WTC11 (cell line): ENCODE results near the gene ATG14. TPM values are rescaled to one million over a fixed set of nuclear protein-coding genes. Genes with fewer than 3 reads are reported as not detected.

ENCODE experiments used
- ATAC-seq: fragments of 200-7000 bp; cut with Tn5 transposase; 2 replicates; pipeline ENCODE4 v1.10.0; 2021; ENCODE audit warnings: mild to moderate bottlenecking, moderate library complexity
- CTCF ChIA-PET: fragments of 300-600 bp; sonication (Branson Sonifier 250); formaldehyde crosslinking; loops from one replicate; lab custom pipeline; 2021; ENCODE audit warnings: antibody characterized with exemption; lab: Charles Lee
- POLR2A ChIA-PET: fragments of 350-600 bp; sonication (Branson Sonifier 250); formaldehyde crosslinking; loops from one replicate; lab custom pipeline; 2021; ENCODE audit warnings: antibody characterized with exemption; lab: Charles Lee
- DNase-seq: peaks from one replicate; pipeline ENCODE4 v3.0.0; 2021; ENCODE audit warnings: low spot score
- H3K27ac Mint-ChIP-seq: 2 replicates; pipeline ENCODE4 v1.8.0; 2021; ENCODE audit warnings: mixed read lengths
- H3K27me3 Mint-ChIP-seq: 2 replicates; pipeline ENCODE4 v1.8.0; 2021; ENCODE audit warnings: low read depth, mild to moderate bottlenecking, moderate library complexity, mixed read lengths
- H3K36me3 Mint-ChIP-seq: 2 replicates; pipeline ENCODE4 v1.8.0; 2021; ENCODE audit warnings: mixed read lengths
- H3K4me1 Mint-ChIP-seq: 2 replicates; pipeline ENCODE4 v1.8.0; 2022; ENCODE audit warnings: mixed read lengths
- H3K4me3 Mint-ChIP-seq: 2 replicates; pipeline ENCODE4 v1.8.0; 2021; ENCODE audit warnings: mild to moderate bottlenecking, moderate library complexity, mixed read lengths
- H3K9me3 Mint-ChIP-seq: 2 replicates; pipeline ENCODE4 v1.8.0; 2021; ENCODE audit warnings: mixed read lengths
- ATF1 ChIP-seq: sonication (generic); formaldehyde crosslinking; IDR thresholded peaks from 2 replicates; pipeline ENCODE4 v1.8.1; 2023; ENCODE audit warnings: mild to moderate bottlenecking, moderate library complexity, missing genetic modification reagents
- FOXJ3 ChIP-seq: sonication (generic); formaldehyde crosslinking; IDR thresholded peaks from 2 replicates; pipeline ENCODE4 v1.9.0; 2021; ENCODE audit warnings: missing genetic modification reagents, mild to moderate bottlenecking, borderline replicate concordance
- GTF2I ChIP-seq: fragments of 250-450 bp; sonication (Bioruptor Pico); conservative IDR thresholded peaks from 2 replicates; pipeline ENCODE4 v1.4.0; 2021; ENCODE audit warnings: mild to moderate bottlenecking
- IRF1 ChIP-seq: sonication (generic); formaldehyde crosslinking; IDR thresholded peaks from 2 replicates; pipeline ENCODE4 v1.8.0; 2023; ENCODE audit warnings: missing genetic modification reagents
- MXD4 ChIP-seq: fragments of 250-450 bp; sonication (Bioruptor Pico); IDR thresholded peaks from 2 replicates; pipeline ENCODE4 v1.8.0; 2021; ENCODE audit warnings: mild to moderate bottlenecking, moderate library complexity, borderline replicate concordance
- NFYB ChIP-seq: sonication (generic); formaldehyde crosslinking; conservative IDR thresholded peaks from 2 replicates; pipeline ENCODE4 v1.8.0; 2022; ENCODE audit warnings: low read depth, missing genetic modification reagents
- NR3C1 ChIP-seq: sonication (generic); formaldehyde crosslinking; conservative IDR thresholded peaks from 2 replicates; pipeline ENCODE4 v1.8.1; 2023; ENCODE audit warnings: low read depth, mild to moderate bottlenecking, missing genetic modification reagents
- SMAD3 ChIP-seq: sonication (generic); formaldehyde crosslinking; IDR thresholded peaks from 2 replicates; pipeline ENCODE4 v1.8.0; 2022; ENCODE audit warnings: missing genetic modification reagents, mild to moderate bottlenecking, borderline replicate concordance
- SP1 ChIP-seq: sonication (generic); formaldehyde crosslinking; conservative IDR thresholded peaks from 2 replicates; pipeline ENCODE4 v1.8.1; 2022; ENCODE audit warnings: missing genetic modification reagents
- TCF7 ChIP-seq: sonication (generic); formaldehyde crosslinking; IDR thresholded peaks from 2 replicates; pipeline ENCODE4 v1.8.0; 2022; ENCODE audit warnings: mild to moderate bottlenecking, low read depth, missing genetic modification reagents, moderate library complexity
- TP53 ChIP-seq: sonication (generic); formaldehyde crosslinking; IDR thresholded peaks from 2 replicates; pipeline ENCODE4 v1.8.1; 2023; ENCODE audit warnings: mild to moderate bottlenecking, missing genetic modification reagents
- ZNF317 ChIP-seq: sonication (generic); formaldehyde crosslinking; IDR thresholded peaks from 2 replicates; pipeline ENCODE4 v1.8.1; 2023; ENCODE audit warnings: low read depth, mild to moderate bottlenecking, moderate library complexity, missing genetic modification reagents, borderline replicate concordance
- ZNF425 ChIP-seq: fragments of 250-450 bp; sonication (Bioruptor Pico); conservative IDR thresholded peaks from 2 replicates; pipeline ENCODE4 v1.9.0; 2021; ENCODE audit warnings: mild to moderate bottlenecking
- ZSCAN18 ChIP-seq: fragments of 250-450 bp; sonication (Bioruptor Pico); IDR thresholded peaks from 2 replicates; pipeline ENCODE4 v2.1.2; 2022; ENCODE audit warnings: mild to moderate bottlenecking, moderate library complexity
- total RNA-seq: library from RNA; stranded (reverse); gene quantifications from 3 replicates; pipeline ENCODE4 v1.2.3, GENCODE V29; 2021
- TF ChIP-seq, protein P1 (sequence below): sonication (generic); formaldehyde crosslinking; IDR thresholded peaks from 2 replicates; pipeline ENCODE4 v1.8.1; 2023; ENCODE audit warnings: mild to moderate bottlenecking, missing genetic modification reagents, borderline replicate concordance
- TF ChIP-seq, protein P2 (sequence below): sonication (generic); formaldehyde crosslinking; IDR thresholded peaks from 2 replicates; pipeline ENCODE4 v1.8.1; 2022; ENCODE audit warnings: low read depth, missing genetic modification reagents, borderline replicate concordance
- TF ChIP-seq, protein P3 (sequence below): sonication (generic); formaldehyde crosslinking; IDR thresholded peaks from 2 replicates; pipeline ENCODE4 v1.8.1; 2023; ENCODE audit warnings: mild to moderate bottlenecking, missing genetic modification reagents, moderate library complexity
- TF ChIP-seq, protein P4 (sequence below): fragments of 250-450 bp; sonication (Bioruptor Pico); IDR thresholded peaks from 2 replicates; pipeline ENCODE4 v1.9.0; 2021; ENCODE audit warnings: mild to moderate bottlenecking, borderline replicate concordance

The ATG14 gene
- total RNA-seq, 1 experiment from 2014 or later, result 10.4 TPM

DNA sequence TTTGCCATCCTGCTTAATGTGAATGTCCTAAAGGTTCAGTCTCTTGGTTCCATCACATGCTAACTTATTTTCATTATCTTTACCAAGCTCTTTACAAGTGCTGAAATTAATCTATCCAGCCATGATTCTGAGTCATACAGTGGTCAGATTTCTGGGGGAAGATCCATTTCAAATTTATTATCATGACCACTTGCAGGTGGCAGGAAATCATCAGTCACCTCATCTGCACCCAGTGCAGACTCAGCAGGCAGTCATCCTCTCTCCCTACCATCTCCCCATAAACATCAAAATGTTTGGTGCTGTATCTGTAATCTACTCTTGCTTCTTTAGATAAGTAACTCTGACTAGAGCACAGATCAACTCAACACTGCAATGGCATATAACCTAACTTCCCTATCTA lies 23.5 kb downstream of the ATG14 start:
- POLR2A ChIA-PET, result no interaction called here
- TF ChIP-seq NFYB (CRISPR knock-in tag), result no peak
- no peak for TF ChIP-seq IRF1
- TF ChIP-seq, protein P1, sequence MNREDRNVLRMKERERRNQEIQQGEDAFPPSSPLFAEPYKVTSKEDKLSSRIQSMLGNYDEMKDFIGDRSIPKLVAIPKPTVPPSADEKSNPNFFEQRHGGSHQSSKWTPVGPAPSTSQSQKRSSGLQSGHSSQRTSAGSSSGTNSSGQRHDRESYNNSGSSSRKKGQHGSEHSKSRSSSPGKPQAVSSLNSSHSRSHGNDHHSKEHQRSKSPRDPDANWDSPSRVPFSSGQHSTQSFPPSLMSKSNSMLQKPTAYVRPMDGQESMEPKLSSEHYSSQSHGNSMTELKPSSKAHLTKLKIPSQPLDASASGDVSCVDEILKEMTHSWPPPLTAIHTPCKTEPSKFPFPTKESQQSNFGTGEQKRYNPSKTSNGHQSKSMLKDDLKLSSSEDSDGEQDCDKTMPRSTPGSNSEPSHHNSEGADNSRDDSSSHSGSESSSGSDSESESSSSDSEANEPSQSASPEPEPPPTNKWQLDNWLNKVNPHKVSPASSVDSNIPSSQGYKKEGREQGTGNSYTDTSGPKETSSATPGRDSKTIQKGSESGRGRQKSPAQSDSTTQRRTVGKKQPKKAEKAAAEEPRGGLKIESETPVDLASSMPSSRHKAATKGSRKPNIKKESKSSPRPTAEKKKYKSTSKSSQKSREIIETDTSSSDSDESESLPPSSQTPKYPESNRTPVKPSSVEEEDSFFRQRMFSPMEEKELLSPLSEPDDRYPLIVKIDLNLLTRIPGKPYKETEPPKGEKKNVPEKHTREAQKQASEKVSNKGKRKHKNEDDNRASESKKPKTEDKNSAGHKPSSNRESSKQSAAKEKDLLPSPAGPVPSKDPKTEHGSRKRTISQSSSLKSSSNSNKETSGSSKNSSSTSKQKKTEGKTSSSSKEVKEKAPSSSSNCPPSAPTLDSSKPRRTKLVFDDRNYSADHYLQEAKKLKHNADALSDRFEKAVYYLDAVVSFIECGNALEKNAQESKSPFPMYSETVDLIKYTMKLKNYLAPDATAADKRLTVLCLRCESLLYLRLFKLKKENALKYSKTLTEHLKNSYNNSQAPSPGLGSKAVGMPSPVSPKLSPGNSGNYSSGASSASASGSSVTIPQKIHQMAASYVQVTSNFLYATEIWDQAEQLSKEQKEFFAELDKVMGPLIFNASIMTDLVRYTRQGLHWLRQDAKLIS (CRISPR knock-in tag), result no peak
- TF ChIP-seq, protein P2, sequence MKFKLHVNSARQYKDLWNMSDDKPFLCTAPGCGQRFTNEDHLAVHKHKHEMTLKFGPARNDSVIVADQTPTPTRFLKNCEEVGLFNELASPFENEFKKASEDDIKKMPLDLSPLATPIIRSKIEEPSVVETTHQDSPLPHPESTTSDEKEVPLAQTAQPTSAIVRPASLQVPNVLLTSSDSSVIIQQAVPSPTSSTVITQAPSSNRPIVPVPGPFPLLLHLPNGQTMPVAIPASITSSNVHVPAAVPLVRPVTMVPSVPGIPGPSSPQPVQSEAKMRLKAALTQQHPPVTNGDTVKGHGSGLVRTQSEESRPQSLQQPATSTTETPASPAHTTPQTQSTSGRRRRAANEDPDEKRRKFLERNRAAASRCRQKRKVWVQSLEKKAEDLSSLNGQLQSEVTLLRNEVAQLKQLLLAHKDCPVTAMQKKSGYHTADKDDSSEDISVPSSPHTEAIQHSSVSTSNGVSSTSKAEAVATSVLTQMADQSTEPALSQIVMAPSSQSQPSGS (CRISPR knock-in tag), result no peak
- TF ChIP-seq SMAD3 (CRISPR knock-in tag), result no peak
- no peak for TF ChIP-seq ZNF317 (CRISPR knock-in tag)
- TF ChIP-seq ZSCAN18 (CRISPR knock-in tag), result no peak
- TF ChIP-seq, protein P3, sequence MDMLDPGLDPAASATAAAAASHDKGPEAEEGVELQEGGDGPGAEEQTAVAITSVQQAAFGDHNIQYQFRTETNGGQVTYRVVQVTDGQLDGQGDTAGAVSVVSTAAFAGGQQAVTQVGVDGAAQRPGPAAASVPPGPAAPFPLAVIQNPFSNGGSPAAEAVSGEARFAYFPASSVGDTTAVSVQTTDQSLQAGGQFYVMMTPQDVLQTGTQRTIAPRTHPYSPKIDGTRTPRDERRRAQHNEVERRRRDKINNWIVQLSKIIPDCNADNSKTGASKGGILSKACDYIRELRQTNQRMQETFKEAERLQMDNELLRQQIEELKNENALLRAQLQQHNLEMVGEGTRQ (CRISPR knock-in tag), result no peak
- no peak for TF ChIP-seq SP1 (CRISPR knock-in tag)
- no peak for TF ChIP-seq ZNF425 (CRISPR knock-in tag)
- no peak for TF ChIP-seq ATF1 (CRISPR knock-in tag)
- Mint-ChIP-seq H3K27ac (no peak overlapping the region), H3K9me3 (no peaks in the 10 kb centered on the region), H3K4me1 (no peaks in the 10 kb centered on the region), H3K27me3 (no peaks in the 10 kb centered on the region), H3K4me3 (no peak overlapping the region), H3K36me3 (peaks cover 16% of the 10 kb centered on the region)
- DNase-seq (no peak), ATAC-seq (no peak)
- CTCF ChIA-PET, result no interaction called here

DNA sequence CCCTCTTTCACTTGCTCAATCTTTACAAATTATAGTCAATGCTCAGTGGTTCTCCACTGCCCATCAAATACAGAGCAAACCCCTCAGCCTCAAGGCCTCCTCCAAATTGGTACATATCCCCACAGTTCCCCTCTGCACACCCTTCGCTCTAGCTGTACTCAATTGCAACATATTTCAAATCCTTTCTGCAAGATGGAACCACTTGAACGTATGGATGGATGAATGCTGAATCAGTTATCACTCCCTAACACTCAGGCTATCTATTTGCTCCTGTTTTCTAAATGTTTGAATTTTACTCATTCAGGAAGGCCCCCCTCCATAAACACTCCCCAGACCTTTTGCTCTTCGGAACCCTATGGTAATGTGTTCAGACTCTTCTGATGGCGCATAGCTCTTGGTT lies 24.5 kb downstream of the ATG14 start:
- DNase-seq, result no peak
- Mint-ChIP-seq H3K27ac (no peak overlapping the region), H3K36me3 (peaks cover 16% of the 10 kb centered on the region), H3K27me3 (no peaks in the 10 kb centered on the region), H3K9me3 (no peaks in the 10 kb centered on the region), H3K4me3 (no peak overlapping the region), H3K4me1 (no peaks in the 10 kb centered on the region)
- TF ChIP-seq MXD4 (CRISPR knock-in tag) (no peak), FOXJ3 (no peak), ATF1 (CRISPR knock-in tag) (no peak), TCF7 (CRISPR knock-in tag) (no peak), TP53 (CRISPR knock-in tag) (no peak), NFYB (CRISPR knock-in tag) (no peak), NR3C1 (CRISPR knock-in tag) (no peak), ZSCAN18 (CRISPR knock-in tag) (no peak), GTF2I (CRISPR knock-in tag) (no peak)
- TF ChIP-seq, protein P4, sequence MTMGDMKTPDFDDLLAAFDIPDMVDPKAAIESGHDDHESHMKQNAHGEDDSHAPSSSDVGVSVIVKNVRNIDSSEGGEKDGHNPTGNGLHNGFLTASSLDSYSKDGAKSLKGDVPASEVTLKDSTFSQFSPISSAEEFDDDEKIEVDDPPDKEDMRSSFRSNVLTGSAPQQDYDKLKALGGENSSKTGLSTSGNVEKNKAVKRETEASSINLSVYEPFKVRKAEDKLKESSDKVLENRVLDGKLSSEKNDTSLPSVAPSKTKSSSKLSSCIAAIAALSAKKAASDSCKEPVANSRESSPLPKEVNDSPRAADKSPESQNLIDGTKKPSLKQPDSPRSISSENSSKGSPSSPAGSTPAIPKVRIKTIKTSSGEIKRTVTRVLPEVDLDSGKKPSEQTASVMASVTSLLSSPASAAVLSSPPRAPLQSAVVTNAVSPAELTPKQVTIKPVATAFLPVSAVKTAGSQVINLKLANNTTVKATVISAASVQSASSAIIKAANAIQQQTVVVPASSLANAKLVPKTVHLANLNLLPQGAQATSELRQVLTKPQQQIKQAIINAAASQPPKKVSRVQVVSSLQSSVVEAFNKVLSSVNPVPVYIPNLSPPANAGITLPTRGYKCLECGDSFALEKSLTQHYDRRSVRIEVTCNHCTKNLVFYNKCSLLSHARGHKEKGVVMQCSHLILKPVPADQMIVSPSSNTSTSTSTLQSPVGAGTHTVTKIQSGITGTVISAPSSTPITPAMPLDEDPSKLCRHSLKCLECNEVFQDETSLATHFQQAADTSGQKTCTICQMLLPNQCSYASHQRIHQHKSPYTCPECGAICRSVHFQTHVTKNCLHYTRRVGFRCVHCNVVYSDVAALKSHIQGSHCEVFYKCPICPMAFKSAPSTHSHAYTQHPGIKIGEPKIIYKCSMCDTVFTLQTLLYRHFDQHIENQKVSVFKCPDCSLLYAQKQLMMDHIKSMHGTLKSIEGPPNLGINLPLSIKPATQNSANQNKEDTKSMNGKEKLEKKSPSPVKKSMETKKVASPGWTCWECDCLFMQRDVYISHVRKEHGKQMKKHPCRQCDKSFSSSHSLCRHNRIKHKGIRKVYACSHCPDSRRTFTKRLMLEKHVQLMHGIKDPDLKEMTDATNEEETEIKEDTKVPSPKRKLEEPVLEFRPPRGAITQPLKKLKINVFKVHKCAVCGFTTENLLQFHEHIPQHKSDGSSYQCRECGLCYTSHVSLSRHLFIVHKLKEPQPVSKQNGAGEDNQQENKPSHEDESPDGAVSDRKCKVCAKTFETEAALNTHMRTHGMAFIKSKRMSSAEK (CRISPR knock-in tag), result no peak
- TF ChIP-seq, all 79 proteins: peak for 0
- ChIA-PET CTCF (no interaction called here), POLR2A (no interaction called here)
- no peak for ATAC-seq
